ENCODE data around the gene MINAR1.

Gene MINAR1

DNA sequence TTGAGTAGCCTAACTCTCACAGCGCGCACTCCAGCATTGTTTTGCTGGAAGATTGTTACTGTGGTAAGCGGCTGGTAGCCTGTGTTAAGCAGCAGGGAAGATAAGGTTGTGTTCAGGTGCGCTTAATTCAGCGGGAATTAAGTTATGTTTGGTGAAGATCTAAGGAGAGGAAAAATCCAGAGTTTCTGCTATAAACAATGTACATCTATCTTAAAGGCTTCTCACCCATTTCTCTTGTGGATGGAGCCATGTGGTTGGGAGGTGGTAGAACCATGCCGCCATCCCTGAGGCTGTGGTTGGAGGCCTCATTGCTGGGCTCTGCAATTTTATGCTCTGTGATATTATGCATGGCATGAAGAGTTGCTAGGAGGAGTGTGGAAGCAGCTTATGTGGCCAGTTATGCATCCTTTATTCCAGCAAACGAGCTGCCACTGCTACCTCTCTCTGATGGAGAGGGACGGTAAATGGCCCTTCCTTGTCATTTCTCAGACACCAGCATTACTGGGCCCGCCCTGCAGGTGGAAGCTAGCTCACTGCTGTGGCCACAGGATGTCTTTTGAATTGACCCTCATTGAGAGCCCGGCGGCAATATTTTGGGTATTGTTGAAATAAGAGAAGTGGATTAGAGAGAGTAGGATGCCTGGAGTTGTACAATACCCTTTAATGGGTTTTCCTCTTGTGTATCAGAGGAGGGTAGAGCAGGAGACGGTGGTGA, 1.3 kb downstream of the MINAR1 start:
- DNase-seq = no peak

DNA sequence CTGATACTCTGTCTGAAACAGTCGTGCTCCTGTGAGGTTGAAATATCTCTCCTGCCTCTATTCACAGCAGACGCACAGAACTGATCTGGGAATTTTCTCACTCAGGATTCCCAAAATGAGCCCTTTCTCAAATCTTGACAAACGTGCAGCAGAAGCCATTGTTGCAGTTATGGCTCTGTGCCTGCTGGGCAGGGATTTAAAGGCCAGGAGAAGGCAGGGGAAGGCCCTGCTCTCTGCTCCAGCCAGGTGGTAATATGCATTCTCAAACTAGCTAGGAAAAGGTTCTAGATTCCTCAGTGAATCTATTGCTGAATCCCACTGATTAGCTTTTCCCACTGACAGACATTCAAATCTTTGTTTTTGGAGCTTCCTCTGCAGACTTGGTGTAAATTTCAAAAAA, 2.2 kb downstream of the MINAR1 start:
- DNase-seq = no peak

DNA sequence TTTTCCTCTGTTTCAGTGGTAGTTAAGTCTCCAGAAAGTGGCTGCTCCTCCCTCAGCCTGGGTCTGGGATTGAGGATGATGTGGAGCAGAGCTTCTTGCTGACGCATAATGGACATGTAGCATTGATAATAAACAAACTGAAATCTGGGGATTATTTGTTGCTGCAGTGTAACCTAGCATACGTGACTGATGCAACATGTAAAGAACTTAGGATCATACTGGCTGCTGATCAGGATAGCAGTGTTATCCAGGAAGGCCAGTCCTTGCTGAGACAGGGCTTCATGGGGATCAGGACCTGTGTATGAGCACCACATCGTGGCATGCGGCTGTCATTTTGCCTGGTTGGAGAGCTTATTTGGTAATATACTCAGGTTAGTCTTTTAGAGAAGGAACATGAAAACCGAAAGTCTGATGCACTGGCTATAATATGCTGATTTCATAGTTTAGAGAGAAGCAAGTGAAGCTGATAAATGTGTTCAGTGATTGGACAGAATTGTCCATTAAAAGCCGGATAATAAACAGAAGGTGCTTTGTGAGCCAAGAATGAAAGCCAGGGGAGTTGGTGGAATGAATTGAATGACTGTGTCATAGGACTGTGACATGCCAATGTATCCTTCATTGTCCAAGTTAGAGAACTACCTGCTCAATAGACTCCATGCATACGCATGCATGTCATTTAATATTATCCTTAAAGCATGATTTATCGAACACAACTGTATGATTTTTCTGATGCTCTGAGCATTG, 4.1 kb downstream of the MINAR1 start:
- no peak for DNase-seq

DNA sequence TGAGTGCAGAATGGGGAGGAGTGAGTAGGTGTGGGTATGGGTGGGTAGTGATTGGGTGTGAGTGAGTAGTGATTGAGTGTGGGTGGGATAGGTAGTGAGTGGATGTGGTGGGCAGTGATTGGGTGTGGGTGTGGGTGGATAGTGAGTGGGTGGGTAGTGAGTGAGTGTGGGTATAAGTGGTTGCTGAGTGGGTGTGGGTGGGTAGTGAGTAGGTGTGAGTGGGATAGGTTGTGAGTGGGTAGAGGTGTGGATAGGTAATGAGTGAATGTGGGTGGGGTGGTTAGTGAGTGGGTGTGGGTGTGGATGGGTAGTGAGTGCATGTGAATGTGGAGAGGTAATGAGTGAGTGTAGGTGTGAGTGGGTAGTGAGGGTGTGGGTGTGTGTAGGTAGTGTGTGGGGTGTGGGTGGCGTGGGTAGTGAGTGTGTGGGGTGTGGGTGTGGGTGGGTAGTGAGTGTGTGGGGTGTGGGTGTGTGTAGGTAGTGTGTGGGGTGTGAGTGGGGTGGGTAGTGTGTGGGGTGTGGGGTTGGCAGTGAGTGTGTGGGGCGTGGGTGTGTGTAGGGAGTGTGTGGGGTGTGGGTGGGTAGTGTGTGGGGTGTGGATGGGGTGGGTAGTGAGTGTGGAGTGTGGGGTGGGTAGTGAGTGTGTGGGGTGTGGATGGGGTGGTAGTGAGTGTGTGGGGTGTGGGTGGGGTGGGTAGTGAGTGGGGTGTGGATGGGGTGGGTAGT, 5.3 kb downstream of the MINAR1 start:
- no peak for DNase-seq

DNA sequence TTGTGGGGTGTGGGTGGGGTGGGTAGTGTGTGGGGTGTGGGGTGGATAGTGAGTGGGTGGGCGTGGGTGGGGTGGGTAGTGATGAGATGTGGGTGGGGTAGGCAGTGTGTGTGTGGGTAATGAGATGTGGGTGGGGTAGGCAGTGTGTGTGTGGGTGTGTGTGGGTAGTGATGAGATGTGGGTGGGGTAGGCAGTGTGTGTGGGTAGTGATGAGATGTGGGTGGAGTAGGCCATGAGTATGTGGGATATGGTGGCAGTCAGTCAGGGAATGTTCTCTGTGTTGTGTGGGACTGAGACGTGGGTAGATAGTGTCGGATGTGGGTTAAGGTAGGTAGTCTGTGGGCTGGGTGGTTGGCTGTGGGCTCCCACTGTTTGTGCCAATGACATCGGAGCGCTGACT, 7.1 kb downstream of the MINAR1 start:
- DNase-seq = no peak

DNA sequence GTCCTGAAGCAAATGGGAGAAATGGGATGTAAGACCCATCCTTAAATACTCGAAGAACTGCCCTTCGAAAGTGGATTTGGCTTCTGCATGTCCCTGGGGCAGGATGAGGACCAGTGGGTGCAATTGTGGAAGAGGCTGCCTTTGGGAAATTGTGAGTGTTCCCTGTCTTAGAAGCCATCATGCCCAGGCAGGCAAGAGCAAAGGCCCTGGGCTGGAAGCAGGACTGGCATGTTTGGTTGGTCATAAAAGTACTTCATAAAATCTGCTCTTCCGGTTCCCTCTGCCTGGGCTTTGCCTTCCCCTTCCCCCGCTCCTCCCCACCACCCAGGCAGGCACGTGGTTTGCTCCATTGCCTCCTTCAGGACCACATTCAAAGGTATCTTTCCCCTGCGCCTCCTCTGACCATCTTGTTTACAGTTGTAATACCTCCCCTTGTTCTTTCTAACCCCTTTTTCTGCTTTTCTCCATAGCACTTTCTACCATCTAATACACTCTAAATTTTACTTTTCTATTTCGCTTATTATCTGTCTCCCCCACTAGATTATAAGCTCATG, 8.3 kb downstream of the MINAR1 start:
- DNase-seq = no peak

DNA sequence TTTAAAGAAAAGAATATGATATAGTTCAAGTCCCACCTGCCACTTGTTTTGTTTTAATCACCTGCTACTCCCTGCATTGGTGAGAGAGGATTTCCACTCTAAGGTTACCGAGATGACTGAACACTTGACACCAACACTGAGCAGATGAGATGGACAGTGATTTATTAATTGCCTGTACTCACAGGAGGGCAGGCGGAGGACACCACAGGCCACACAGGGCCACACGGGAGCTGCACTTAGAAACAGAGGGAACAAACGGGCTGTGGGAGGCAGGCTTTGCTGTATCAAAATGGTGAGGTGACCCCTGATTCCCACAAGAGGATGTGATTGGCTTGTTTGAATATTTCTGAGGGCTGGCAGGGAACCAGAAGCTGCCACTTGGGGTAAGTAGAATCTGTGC, 10.8 kb downstream of the MINAR1 start:
- DNase-seq = no peak

DNA sequence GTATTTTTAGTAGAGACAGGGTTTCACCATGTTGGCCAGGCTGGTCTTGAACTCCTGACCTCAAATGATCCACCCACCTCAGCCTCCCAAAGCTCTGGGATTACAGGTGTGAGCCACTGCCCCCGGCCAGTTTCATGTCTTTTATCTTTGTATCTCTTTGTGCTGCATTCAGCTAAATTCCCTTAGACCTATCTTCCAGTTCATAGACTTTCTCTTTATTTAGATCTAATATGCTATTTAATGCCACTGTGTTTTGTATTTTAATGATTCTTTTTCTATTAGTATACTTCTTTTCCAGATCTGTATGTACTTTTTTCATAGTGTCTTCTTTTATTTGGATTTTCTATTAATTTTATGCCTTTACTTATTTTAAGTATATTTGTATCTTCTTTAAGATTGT, 14.9 kb downstream of the MINAR1 start:
- DNase-seq = no peak

DNA sequence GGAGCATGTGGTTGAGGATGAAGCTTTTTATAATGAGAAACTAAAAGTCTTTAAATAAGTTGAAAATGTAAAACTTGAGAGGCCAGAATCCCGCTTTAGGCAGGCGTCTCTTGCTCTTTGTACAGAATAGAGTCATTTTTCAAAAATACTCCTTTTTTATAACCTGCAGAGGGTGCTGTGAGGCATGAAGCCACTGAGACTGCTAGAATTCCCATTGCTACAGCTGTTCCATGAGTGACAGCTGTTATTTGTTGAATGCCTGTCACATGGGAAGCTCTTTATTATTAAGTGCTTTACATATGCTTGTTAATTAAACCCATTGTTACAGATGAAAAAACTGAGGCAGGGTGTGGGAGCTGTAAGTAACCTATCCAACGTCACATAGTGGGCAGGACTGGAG, 18.5 kb downstream of the MINAR1 start:
- DNase-seq = no peak

DNA sequence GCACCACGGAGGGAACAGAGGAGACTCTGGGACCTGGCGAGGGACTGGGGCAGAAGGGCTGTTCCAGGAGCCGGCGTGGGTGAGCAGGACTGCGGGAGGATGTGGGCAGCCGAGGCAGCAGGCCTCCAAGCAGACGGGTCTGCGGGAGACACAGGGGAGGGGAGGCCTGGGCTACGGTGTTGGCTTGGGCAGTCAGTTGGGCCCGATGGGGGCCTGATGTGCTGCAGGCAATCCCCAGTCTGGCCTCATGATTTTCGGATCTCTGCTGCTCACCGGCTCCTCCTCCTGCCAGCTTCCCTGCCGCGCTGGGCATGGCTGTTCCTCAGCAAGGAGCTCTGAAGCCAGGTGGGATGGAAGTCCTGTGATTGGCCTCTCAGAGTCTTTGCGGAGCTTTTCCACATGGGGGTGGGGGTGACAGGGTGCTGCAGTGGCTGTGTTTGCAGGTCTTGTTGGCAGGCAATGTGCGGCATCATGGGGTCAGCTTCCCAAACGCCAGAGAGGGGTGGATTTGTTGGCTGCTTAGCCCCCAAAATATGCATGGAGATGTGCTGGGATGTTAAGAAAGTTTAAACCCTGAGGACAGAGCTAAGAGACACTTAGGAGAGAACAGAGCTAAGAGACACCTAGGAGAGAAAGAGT, 19.3 kb downstream of the MINAR1 start:
- no peak for DNase-seq

DNA sequence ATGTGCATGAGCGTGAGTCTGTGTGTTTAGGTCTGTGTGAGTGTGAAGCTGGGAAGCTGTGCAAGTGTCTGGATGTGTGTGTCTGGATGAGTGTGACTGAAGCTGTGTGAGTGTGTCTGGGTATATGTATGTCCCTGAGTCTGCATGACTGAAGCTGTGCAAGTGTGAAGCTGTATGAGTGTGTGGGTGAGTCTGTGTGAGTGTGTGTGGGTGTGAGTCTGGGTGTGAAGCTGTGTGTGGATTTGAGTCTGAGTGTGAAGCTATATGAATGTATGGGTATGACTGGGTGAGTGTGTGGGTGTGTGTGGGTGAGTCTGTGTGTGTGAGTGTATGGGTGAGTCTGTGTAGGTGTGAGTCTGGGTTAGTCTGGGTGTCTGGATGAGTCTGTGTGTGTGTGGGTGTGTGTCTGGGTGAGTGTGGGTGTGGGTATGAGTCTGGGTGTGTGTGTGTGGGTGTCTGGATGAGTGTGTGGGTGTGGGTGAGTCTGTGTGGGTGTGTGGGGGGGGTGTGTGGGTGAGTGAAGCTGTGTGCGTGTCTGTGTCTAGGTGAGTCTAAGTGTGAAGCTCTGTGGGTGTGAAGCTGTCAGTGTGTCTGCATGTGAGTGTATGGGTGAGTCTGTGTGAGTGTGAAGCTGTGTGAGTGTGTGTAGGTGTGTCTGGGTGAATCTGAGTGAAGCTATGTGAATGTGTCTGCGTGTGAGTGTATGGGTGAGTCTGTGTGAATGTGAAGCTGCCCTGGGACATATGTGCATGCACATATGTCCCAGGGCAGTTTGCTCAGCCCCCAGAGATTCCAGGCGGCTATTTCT, 20.3 kb downstream of the MINAR1 start:
- no peak for DNase-seq

DNA sequence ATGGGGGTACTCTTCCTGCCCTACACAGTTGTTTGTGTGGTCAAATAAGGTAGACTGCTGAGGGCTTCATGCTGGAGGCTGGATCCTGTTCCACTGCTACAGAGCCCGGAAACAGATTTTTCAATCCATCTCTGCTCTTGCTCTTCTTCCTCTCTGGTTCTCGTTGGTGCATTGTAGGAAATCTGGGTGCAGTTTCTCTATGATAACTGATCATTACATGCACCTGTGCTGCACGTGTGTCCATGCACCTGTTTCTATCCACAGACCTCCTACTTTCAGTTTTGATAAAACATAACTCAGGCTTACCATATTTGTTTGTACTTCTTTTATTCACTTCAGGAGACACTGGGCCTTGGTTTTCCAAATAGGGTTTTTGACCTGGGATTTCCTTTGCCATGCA, 21.3 kb downstream of the MINAR1 start:
- DNase-seq = no peak

DNA sequence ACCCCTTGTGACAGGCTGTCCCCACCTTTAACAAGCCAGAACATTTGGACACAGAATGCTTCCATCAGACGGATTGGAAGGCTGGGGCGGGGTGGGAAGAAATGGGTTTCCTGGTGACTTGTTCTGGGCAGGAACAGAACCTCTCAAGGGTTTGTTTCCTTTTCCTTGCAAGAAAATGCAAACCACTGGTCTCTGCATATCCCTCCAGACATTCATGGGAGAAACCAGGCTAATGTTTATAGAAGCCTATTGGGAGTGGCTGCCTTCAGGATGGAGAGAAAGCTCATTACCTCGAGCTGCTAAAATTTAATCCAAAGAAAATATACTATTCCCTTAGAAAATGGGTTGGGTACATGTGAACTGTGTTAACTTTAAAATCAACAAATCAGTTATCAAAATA, 21.9 kb downstream of the MINAR1 start:
- DNase-seq = no peak

DNA sequence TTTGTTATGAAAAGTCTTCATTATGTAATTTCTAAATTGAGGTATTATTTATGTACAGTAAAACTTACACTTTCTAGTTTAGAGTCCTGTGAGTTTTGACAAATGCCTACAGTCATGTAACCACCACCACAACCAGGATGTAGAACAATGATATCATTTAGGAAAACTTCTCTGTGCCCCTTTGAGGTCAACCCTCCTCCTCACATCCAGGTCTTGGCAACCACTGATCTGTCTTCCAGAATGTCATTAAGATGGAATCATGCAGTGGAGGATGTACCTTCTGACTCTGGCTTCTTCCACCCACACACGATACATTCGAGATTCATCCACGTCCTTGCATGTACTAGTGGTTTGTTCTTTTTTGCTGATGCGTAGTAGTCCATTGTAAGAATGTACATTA, 23.2 kb downstream of the MINAR1 start:
- DNase-seq = no peak

DNA sequence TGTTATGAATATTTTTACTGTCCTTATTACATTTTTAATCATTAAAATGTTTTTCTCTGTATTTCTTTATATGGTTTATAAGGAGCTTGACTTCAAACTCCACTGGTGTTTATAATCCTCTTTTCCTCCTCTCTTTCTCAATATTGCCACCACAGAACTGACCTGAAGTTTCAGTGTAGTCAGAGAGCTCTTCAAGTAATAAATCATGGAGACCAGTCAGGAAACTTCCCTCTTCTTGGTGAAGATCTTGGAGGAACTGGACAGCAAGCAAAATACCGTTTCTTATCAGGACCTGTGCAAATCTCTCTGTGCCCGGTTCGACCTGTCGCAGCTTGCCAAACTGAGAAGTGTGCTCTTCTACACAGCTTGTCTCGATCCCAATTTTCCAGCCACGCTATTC, 23.8 kb downstream of the MINAR1 start:
- no peak for DNase-seq

DNA sequence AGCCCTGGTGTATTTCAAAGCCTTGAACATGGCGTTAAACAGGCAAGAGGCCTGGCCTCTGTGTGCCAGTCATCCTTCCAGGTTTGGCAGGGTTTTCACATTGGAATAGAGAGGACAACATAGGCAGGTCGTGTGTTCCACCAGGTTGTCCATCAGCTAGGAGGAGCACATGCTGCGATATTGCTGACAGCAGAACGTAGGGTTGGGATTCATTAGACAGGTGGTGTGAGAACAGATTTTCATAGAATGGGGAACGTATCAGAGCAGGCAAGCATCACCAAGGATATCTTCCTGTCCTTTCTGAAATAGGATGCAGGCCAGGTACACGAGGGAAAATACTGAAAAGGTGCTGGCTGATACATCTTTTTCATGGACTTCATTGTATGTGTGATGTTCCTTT, 26.4 kb downstream of the MINAR1 start:
- DNase-seq = no peak

DNA sequence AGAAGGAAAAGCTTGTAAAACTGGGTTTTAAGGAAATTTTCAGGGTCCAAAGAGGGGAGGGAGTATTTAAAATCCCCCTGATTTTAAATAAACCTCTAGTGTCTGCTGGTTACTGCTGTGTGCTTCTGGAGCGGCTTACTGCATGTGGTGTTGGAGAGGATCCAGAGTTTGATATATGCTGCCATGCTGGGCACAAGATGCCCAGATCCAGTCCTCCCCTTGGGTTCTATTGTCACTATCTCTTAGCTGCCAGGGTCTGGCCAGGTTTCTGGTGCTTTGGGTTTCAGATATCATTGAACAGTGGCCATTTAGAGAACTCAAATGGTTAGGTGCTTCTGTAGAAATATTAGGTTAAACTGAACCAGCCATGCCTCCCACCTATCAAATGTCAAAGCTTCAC, 27.5 kb downstream of the MINAR1 start:
- DNase-seq = no peak

DNA sequence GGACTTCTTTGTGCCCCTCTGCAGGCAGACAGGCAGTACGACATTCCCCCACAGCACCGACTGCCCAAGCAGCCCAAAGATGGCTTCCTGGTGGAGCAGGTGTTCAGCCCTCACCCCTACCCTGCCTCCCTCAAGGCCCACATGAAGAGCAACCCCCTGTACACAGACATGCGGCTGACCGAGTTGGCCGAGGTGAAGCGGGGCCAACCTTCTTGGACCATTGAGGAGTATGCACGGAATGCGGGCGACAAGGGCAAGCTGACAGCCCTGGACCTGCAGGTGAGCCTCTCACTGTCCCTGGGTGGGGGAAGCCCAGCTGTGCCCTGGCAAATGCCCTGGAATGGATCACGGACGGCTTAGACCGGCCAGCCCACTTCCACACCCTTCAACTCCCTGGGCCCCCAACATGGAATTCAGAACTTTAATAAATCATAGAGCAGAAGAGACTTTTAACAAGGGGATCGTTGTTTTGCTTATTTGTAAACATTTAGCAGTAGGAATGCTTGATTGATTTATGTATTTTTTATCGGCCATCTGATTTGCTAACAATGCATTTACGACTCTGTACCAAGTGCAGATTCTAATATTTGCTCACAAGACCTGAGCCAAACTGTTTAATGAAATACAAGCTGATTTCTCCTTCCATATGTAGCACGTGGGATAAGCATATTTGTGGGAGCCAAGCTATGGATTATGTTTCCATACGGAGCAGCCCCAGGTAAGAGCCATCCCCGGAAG, 31.1 kb downstream of the MINAR1 start:
- DNase-seq = no peak

DNA sequence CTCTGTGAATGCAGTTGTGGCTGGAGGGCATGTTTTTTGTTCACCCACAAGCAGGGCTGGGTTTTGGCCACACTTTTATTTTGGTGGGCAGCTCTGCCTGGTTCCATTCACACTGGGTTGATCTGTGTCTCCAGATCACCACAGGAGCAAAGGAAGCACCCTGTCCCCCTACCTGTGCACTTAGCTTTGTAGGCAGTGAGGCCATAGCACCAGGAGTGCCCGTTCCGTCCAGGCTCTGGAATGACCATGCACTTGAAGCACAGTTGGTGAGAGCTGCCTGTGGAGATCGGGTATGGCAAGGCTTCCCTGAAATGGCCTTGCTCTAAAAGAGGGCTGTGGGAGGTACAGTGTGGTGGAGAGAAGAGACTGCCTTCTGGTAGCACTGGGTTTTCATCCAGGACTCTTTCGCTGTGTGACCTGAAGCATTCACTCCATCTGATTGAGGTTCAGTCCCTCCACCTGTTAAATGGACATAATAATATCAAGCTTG, 31.7 kb downstream of the MINAR1 start:
- DNase-seq = no peak

DNA sequence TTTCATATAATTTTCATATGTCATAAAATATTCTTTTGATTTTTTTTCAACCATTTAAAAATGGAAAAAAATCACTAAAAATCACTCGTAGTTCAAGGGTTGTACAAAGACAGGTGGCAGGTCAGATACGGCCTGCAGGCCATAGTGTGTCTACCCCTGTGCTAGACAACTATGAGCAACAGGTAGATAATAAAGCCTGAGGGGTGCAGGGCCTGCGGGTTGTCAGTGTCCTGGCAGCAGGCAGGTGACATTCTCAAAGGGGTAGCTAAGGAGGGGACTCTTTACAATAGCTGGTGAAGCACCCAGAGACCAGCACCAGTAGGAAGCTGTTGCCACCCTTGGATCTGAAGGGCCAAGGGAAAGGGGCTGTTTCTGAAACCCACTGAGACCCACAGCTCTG, 34.4 kb downstream of the MINAR1 start:
- DNase-seq = no peak

DNA sequence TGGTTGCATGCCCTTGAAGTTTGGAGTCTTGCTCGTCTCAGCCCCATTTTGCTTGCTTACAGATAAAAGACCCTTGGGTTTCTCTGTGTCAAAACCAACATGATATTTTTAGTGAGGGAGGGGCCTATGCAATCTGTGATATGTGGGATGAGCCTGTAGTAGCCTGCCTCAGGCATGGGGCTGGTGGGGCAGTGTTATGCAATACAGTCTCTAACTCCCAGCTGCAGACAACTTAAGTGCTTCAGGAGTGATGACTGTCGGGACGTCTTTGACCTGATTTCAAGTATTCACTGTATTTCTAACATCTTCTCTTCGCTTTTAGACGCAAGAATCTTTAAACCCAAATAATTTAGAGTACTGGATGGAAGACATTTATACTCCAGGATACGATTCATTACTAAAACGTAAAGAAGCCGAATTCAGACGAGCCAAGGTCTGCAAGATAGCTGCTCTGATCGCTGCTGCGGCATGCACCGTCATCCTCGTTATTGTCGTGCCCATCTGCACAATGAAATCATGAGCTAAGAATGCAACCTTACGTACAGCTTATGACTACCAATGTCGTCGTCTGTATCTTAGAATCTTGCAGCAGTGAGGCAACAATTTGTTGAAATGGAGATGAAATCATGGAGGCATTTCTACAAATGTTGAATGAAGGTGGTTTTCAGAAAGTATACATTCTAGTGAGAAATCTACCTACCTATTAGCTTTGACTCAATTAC, 35.9 kb downstream of the MINAR1 start:
- no peak for DNase-seq
